ENCODE measurements around the gene CCDC197.

Gene CCDC197

DNA sequence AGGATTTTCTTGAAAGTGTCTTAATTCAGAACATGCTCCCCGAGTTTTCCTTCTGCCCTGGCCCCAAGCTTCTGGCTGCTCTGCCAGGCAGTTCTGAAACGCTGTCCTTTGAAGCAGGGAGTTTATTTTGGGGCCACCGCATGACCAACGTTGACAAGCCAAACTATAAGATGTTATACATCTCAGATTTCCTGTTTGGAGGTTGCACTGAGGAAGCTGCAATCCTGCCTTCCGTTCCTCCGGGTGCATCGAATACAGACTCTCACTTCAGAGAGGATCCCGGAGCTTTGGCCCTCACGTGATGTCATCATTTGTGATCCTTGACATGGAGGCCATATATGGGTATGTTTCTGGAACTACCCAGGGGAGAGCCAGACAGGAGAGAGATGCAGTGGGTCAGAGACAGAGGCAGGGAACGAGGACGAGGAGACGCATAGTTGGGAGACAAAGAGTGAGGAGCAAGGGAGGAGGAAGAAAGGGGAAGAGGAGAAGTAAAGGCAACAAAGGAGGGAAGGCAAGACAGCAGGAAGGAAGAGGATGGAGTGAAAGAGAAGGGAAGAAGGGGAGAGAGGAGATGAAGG, 20.5 kb upstream of the CCDC197 start, which contains the start of gene ASB2:
TSS of gene ASB2 (minus strand) at position 94 of the 581 bp plus-strand sequence. CDS start 12,031 bp downstream, outside the sequence.
- Histone ChIP-seq H3K79me2 (ENCODE audit: low read length) (peaks cover 11% of the 10 kb centered on the region), H3K4me2 (ENCODE audit: low read depth, low read length) (peak within 1 kb of the TSS; percentile 97), H3K9me3 (replicated peaks; ENCODE audit: insufficient read depth, low read length) (no peaks in the 10 kb centered on the region), H3K4me1 (ENCODE audit: low read length) (peaks cover 56% of the 10 kb centered on the region), H3K9ac (ENCODE audit: low read length) (peak within 1 kb of the TSS; percentile 72), H3K36me3 (replicated peaks; ENCODE audit: insufficient read depth, low read length) (no peaks in the 10 kb centered on the region), H3K4me3 (ENCODE audit: low read length) (peak within 1 kb of the TSS; percentile 56), H3K9me2 (replicated peaks; ENCODE audit: insufficient read depth, low read length) (no peaks in the 10 kb centered on the region), H3K27me3 (replicated peaks; ENCODE audit: insufficient read depth, low read length) (no peaks in the 10 kb centered on the region), H2AFZ (ENCODE audit: low read length) (peak within 1 kb of the TSS; percentile 26; the same call in 1 of the 2 replicates), H4K20me1 (ENCODE audit: insufficient read depth, low read length) (no peaks in the 10 kb centered on the region), H3K27ac (ENCODE audit: low read length) (peak within 1 kb of the TSS; percentile 99), H3F3A (ENCODE audit: insufficient read depth, low read length) (peaks cover 38% of the 10 kb centered on the region)
- TF ChIP-seq EZH2phosphoT487 (IDR thresholded peaks at IDR 0.05; ENCODE audit: low read length) (no peak), EZH2 (optimal IDR thresholded peaks at IDR 0.05; ENCODE audit: low read depth, low read length) (no peak), CTCF (IDR thresholded peaks at IDR 0.05; ENCODE audit: low read length) (no peak)
- DNase-seq, result peak; percentile 40

DNA sequence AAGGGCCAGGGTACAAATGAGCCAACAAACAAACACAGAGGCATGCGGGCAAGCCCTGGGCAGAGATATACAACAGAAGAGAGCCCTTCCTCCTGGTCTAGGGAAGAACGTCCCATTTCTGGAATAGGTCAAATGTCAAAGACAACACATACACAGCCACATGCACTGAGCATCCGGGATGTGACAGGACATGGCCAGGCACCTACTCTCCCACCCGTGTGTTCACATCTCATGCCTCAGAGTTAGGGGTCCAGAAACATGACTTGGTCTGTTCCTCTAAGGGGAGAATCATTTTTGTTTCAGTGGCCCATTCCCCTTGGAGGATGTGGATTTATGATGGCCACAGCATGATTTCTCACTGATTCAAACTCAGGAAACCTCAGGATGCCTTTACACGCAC, 19.9 kb upstream of the CCDC197 start:
- Histone ChIP-seq H3K4me2 (ENCODE audit: low read depth, low read length) (peak overlapping the region; percentile 97), H3K9me2 (replicated peaks; ENCODE audit: insufficient read depth, low read length) (no peaks in the 10 kb centered on the region), H3F3A (ENCODE audit: insufficient read depth, low read length) (peaks cover 37% of the 10 kb centered on the region), H3K36me3 (replicated peaks; ENCODE audit: insufficient read depth, low read length) (no peaks in the 10 kb centered on the region), H3K27me3 (replicated peaks; ENCODE audit: insufficient read depth, low read length) (no peaks in the 10 kb centered on the region), H3K9ac (ENCODE audit: low read length) (peak overlapping the region; percentile 72), H3K79me2 (ENCODE audit: low read length) (peaks cover 11% of the 10 kb centered on the region), H3K4me1 (ENCODE audit: low read length) (peaks cover 55% of the 10 kb centered on the region), H2AFZ (ENCODE audit: low read length) (peak overlapping the region; percentile 26; the same call in 1 of the 2 replicates), H3K9me3 (replicated peaks; ENCODE audit: insufficient read depth, low read length) (no peaks in the 10 kb centered on the region), H3K27ac (ENCODE audit: low read length) (peak overlapping the region; percentile 99), H3K4me3 (ENCODE audit: low read length) (peak overlapping the region; percentile 56), H4K20me1 (ENCODE audit: insufficient read depth, low read length) (no peaks in the 10 kb centered on the region)
- DNase-seq, result no peak
- TF ChIP-seq EZH2 (optimal IDR thresholded peaks at IDR 0.05; ENCODE audit: low read depth, low read length) (no peak), EZH2phosphoT487 (IDR thresholded peaks at IDR 0.05; ENCODE audit: low read length) (no peak), CTCF (IDR thresholded peaks at IDR 0.05; ENCODE audit: low read length) (no peak)

DNA sequence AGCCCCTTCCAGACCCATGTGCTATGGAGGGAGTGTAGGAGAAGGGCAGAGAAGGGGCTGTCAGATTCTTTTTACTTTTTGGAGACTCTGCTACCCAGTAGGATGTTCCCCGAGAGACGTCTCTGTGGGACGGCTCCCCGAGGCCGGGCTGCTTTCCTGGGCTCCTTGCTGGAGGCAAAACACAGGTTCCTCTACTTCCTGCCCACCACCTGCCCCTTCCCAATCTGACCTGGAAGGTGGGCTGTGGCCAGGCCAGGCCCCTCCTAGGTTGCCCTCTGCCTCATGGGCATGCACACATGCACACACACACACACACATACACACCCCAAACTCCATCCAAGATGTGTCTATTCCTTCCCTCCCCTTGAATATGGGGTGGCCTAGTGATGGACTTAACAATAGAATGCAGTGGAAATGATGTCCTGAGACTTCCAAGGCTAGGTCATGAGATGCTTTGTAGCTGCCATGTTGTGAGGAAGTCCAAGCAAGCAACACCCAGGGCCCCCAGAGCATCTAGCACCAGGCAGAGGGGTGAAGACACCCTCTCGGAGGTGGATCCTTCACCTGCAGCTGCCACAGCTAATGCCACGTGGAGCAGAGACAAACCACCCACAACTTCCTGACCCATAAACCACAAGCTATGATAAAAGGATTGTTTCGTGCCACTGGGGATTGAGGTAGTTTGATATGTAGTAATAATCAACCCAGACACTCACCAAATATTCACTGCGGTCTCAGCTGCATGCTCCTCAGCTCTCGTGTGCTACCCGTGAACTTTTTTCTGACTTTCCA, 19.1 kb upstream of the CCDC197 start:
- Histone ChIP-seq H3K4me2 (ENCODE audit: low read depth, low read length) (peak overlapping the region; percentile 97; the same call in 1 of the 2 replicates), H3K27me3 (replicated peaks; ENCODE audit: insufficient read depth, low read length) (no peaks in the 10 kb centered on the region)

More for the DNA sequence above, 19.1 kb upstream of the CCDC197 start:
- Histone ChIP-seq H2AFZ (ENCODE audit: low read length) (no peak overlapping the region), H3K36me3 (replicated peaks; ENCODE audit: insufficient read depth, low read length) (no peaks in the 10 kb centered on the region), H3K9me3 (replicated peaks; ENCODE audit: insufficient read depth, low read length) (no peaks in the 10 kb centered on the region), H3K27ac (ENCODE audit: low read length) (peak overlapping the region; percentile 99), H3K9me2 (replicated peaks; ENCODE audit: insufficient read depth, low read length) (no peaks in the 10 kb centered on the region), H3K4me1 (ENCODE audit: low read length) (peaks cover 55% of the 10 kb centered on the region), H4K20me1 (ENCODE audit: insufficient read depth, low read length) (no peaks in the 10 kb centered on the region), H3F3A (ENCODE audit: insufficient read depth, low read length) (peaks cover 37% of the 10 kb centered on the region), H3K4me3 (ENCODE audit: low read length) (no peak overlapping the region), H3K79me2 (ENCODE audit: low read length) (peaks cover 11% of the 10 kb centered on the region), H3K9ac (ENCODE audit: low read length) (peak overlapping the region; percentile 53)
- TF ChIP-seq CTCF (IDR thresholded peaks at IDR 0.05; ENCODE audit: low read length) (no peak), EZH2 (optimal IDR thresholded peaks at IDR 0.05; ENCODE audit: low read depth, low read length) (no peak)
- peak; percentile 88 for DNase-seq
